ENCODE data around the gene MLF2.
A peak's percentile ranks its signal among the peaks of the same experiment; 100 is the strongest.
"Not testable (repeated sequence)": the region's sequence is repeated elsewhere in the genome, so short reads cannot be mapped to it uniquely, and the experiment has no call there.

Gene MLF2

GRCh38 chr12:6765048-6765633 is 12.2 kb upstream of the MLF2 start:
- DNase-seq (ENCODE audit: low read depth), result no peak

DNA sequence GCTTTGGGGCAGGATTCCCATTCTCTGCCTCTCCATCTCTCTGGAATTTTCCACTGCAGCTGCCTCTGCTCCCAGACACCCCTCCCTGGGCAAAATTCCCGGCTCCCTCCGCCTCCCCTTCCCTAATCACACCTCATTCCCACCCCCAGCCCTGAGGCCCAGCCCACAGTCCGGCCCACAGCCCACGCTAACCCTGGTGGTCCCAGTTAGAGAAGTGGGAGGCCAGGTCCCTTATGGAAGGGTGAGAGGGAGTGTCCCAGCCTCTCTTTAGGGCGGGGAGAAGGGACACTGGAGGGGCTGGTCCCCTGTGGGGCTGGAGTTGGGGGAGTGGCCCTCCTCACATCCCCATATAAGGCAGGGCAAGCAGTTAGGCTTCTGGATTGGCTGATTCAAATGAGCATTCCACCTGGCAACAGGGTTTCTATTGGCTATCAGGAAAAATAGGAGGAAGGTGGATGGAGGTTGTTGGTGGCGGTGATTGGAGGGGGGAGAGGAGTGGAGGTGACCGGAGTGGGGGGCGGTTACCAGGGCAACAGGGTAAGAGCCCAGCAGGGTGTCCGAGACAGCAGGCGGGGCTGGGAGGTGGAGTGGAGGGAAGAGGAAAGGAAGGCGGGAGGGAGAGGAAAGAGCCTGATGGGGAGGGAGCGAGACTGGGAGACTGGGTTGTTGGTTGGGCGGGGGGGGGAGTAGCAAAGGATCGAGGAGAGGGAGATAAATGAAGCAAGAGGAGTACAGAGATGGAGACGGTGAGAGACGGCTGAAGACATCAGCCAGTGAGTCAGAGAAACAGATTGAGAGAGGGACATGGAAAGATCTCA is 11.3 kb upstream of the MLF2 start:
- no peak for DNase-seq (ENCODE audit: low read depth)

DNA sequence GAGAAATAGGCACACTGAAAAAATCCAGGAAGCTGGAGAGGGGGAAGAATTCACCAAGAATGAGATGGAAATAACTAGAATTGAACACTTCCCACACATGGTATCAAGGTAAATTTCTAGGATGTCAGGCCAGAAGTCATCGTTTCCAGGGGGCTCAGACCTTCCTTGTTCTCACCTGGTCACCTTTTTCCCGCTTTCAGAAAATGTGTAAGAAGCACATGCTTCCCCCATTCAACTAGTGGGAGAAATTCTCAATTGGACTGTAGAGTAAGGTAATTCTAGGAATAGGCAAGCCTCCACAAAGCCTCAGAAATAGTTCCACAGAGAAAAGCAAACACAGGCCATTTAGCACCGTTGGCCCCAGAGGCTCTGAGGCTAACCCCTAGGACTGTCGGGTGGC is 10.4 kb upstream of the MLF2 start:
- no peak for DNase-seq (ENCODE audit: low read depth)

DNA sequence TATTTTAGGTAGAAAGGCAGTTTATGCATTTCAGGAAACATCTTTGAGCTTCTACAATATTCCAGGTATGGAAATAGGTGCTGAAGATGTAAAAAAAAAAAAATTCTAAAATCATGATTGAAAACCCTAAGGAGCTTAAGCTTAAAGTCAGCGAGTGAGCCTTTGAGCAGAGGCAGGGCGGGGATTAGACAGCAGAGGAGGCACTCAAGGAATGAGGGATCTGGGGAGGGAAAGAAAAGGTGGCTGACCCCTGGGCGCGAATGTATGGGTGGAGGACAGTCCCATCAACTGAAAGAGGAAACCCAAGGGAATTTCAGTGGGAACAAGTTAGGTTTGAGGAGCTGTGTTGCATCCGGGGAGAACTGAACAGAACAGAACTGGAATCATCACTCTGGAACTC is 6.8 kb upstream of the MLF2 start:
- DNase-seq (ENCODE audit: low read depth), result no peak

GRCh38 chr12:6758506-6759095 is 5.7 kb upstream of the MLF2 start:
- DNase-seq (ENCODE audit: low read depth), result no peak

GRCh38 chr12:6757028-6757690 is 4.2 kb upstream of the MLF2 start:
- DNase-seq (ENCODE audit: low read depth), result no peak

- DNase-seq (ENCODE audit: low read depth), result no peak
These were observed 1.5 kb upstream of the MLF2 start for GRCh38 chr12:6754411-6754810.

DNA sequence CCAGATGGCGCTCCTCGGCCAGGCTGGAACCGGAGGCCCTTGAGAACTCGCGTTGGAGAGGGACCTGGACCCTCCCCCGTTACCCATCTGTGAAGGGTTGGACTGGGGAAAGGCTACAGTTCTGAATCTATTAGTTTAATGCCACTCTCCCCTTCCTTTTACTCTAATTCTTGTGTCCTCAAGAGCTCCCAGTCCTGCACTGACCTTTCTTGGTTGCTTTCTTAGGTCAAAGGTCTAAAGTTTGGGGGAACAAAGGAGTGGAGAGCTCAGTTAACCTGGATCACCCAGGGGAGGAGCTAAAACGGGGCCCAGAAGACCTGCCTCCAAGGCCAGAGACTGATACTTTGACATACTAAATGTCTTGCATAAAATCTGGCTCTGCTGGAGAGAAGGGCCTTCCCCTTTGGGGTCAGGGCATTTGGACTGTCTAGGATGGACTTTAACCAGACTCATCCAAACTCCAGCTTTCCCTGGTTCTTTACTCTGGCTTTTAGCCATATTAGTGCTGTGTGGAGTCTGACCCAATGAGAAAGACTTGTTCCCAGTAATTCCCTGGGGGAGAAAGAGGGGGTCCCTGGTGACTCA is 923 bp upstream of the MLF2 start:
- DNase-seq (ENCODE audit: low read depth), result no peak

DNA sequence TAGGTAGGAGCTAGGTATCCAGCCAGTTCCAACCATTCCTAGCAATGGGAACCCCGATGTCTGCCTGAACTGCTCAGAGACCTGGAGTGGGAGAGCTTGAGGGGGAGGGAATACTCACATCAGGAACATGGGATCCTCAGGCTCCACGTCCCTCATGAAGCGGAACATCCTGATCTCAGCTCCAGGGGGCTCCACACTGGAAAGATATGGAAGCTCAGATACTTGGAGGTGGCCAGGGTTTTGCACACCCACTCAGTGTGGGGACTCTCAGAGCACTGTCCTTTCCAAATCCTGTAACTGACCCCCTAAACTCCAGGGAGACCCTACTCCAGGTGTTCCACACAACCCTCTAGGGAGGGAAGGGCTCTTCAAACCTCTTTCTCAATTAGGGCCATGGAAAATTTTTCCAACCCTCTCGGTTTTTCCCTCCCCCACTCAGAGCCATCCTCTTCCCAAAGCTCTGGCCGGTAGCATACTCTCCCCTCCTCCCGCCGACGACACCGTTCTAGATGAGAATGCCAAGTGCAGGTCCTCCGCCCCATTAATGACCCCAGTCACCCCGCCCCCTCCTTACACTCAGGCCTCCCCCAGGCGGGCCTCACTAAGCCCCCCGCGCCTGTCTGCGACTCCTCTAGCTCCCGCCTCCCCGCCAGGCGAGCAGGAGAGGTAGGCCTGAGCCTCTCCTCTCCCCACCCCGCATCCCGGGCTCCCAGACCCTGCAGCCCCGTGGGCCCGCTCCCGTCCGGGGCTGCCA is 597 bp downstream of the MLF2 start:
- no peak for DNase-seq (ENCODE audit: low read depth)

GRCh38 chr12:6751767-6752166 is 1.2 kb downstream of the MLF2 start:
- no peak for DNase-seq (ENCODE audit: low read depth)

GRCh38 chr12:6750506-6750905 is 2.4 kb downstream of the MLF2 start:
- DNase-seq (ENCODE audit: low read depth), result no peak

GRCh38 chr12:6748761-6749160 is 4.2 kb downstream of the MLF2 start:
- no peak for DNase-seq (ENCODE audit: low read depth)

DNA sequence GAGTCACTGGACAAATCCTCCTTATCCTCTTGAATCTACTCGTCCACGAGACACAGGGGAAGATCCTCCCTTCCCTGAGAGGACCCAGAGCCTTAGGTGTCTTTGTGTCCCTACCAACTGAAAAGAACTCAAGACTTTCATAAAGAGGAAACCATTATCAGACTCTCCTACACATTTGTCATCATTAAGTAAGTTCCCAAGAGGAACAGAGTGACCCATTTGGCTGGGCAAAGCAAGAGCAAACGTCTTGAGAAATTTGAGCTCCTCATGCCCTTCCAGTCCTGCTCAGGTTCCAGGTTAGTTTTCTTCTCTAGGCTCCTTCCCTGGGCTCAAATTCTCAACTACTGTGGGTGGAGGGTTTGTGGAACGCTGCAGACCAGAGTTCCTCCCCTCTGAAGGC is 5.7 kb downstream of the MLF2 start:
- DNase-seq (ENCODE audit: low read depth), result no peak

DNA sequence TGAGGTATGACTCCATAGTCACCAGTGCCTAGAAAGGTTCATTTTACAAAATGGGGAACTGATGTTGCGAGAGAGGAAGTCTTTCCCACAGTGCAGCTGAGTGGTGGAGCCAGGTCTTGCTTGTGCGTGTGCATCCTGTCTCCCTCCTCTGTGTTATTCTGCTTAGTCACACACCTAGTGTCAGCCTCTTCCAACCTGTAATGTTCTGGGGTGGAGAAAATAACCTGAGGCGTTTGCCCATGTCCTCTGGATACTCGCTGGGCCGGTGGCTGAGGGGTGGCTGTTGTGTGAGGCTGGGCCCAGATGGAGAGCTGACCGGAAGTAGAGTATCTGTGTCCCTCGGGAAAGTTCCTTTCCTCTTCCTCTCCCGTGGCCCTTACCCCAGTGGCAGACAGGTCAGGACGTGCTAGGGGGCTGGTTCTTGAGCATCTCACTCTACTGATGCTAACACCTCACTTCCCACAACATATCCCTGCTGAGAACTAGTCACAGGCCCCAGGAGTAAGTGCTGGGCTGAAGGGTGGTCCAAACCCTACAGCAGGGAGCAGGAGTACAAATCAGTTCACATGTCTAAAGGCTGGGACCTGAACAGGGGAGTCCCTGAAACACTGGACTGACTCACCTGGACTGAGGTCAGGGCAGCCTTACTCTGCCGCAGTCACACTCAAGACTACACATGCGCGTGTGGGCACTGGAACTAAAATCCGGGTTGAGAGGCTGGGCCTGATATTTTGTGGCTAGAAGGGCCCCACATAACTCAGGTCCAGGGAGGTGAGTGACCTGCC is 7.0 kb downstream of the MLF2 start:
- DNase-seq (ENCODE audit: low read depth), result no peak

- not testable (repeated sequence) for DNase-seq (ENCODE audit: low read depth)
These were observed 9.6 kb downstream of the MLF2 start for GRCh38 chr12:6743300-6743699.

GRCh38 chr12:6742834-6743233 is 10.1 kb downstream of the MLF2 start:
- no peak for DNase-seq (ENCODE audit: low read depth)

DNA sequence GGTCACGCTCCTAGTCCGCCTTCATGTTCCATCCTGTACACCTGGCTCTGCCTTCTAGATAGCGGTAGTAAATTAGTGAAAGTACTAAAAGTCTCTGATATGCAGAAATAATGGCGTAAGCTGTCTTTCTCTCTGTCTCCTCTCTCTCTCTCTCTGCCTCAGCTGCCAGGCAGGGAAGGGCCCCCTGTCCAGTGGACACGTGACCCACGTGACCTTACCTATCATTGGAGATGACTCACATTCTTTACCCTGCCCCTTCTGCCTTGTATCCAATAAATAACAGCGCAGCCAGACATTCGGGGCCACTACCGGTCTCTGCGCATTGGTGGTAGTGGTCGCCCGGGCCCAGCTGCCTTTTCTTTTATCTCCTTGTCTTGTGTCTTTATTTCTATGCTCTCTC is 10.9 kb downstream of the MLF2 start:
- DNase-seq (ENCODE audit: low read depth), result not testable (repeated sequence)

DNA sequence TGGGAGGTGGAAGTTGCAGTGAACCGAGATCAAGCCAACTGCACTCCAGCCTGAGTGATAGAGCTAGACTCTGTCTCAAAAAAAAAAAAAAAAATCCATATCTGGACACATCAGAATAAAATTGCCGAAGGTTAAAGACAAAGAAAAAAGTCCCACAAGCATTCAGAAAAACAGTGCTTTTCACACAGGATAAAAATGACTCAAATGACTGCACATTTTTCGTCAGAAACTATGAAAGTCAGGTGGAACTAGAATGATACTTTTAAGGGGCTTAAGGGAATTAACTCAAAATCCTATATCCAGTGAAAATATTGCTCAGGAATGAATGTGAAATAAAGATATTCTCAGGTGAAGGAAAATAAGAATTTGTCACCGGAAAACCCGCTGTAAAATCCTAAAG is 16.2 kb downstream of the MLF2 start:
- no peak for DNase-seq (ENCODE audit: low read depth)

GRCh38 chr12:6735448-6736191 is 17.3 kb downstream of the MLF2 start:
- DNase-seq (ENCODE audit: low read depth), result peak; percentile 9
